Head of caudate nucleus (tissue), 42 donors: ENCODE measurements around the gene FZD10.

Source experiments
- DNase-seq, 42 donors: peaks; one replicate each; pipeline versions ENCODE4 v3.0.0 to v3.0.0-alpha.2; 2020 to 2021; ENCODE audit warnings: mixed read lengths in 7 of 42
- intact Hi-C: fragments of 100-400 bp; cut with DNase I; formaldehyde crosslinking; loops from one replicate; pipeline ENCODE4 v1.15.0; 2022

The FZD10 gene

GRCh38 chr12:130195776-130196175 lies 33.5 kb downstream of the FZD10 start:
- DNase-seq, result no peak
- intact Hi-C loops, result no loop called here

- intact Hi-C loops, result no loop called here
- no peak for DNase-seq
These were observed 34.6 kb downstream of the FZD10 start for GRCh38 chr12:130196827-130197226.

- no peak for DNase-seq
- intact Hi-C loops, result no loop called here
These were observed 35.9 kb downstream of the FZD10 start for GRCh38 chr12:130198026-130198662.

- intact Hi-C loops, result no loop called here
- DNase-seq, result no peak
These were observed 36.4 kb downstream of the FZD10 start for GRCh38 chr12:130198663-130199060.

- DNase-seq, result no peak
- intact Hi-C loops, result no loop called here
These were observed 37.5 kb downstream of the FZD10 start for GRCh38 chr12:130199581-130200390.

GRCh38 chr12:130200445-130200844 lies 38.2 kb downstream of the FZD10 start:
- DNase-seq, result no peak
- intact Hi-C loops, result no loop called here

GRCh38 chr12:130201037-130201436 lies 38.8 kb downstream of the FZD10 start:
- no peak for DNase-seq
- intact Hi-C loops, result no loop called here

- DNase-seq, result no peak
- intact Hi-C loops, result no loop called here
These were observed 39.9 kb downstream of the FZD10 start for GRCh38 chr12:130202201-130202600.

- intact Hi-C loops, result no loop called here
- no peak for DNase-seq
These were observed 40.9 kb downstream of the FZD10 start for GRCh38 chr12:130203151-130203550.

GRCh38 chr12:130204541-130204953 lies 42.3 kb downstream of the FZD10 start:
- no peak for DNase-seq
- intact Hi-C loops, result no loop called here

- intact Hi-C loops, result no loop called here
- no peak for DNase-seq
These were observed 43.2 kb downstream of the FZD10 start for GRCh38 chr12:130205495-130205894.

- DNase-seq, result no peak
- intact Hi-C loops, result no loop called here
These were observed 50.2 kb downstream of the FZD10 start for GRCh38 chr12:130212384-130212989.

- DNase-seq, result no peak
- intact Hi-C loops, result no loop called here
These were observed 51.0 kb downstream of the FZD10 start for GRCh38 chr12:130213249-130213648.

- DNase-seq, result peak in 27 of 42 donors; percentile 7 to 76 (median 28)
- intact Hi-C loops, result no loop called here
These were observed 52.6 kb downstream of the FZD10 start for GRCh38 chr12:130214686-130215395.
